NCI-H446 (cell line): ENCODE measurements around the gene ADORA2B.
"Not testable (repeated sequence)": the region's sequence is repeated elsewhere in the genome, so short reads cannot be mapped to it uniquely, and the experiment has no call there.

Source experiments
- DNase-seq, 2 experiments: peaks; one replicate each; lab custom pipeline; 2025; lab: John Stamatoyannopoulos, UW

The ADORA2B gene

DNA sequence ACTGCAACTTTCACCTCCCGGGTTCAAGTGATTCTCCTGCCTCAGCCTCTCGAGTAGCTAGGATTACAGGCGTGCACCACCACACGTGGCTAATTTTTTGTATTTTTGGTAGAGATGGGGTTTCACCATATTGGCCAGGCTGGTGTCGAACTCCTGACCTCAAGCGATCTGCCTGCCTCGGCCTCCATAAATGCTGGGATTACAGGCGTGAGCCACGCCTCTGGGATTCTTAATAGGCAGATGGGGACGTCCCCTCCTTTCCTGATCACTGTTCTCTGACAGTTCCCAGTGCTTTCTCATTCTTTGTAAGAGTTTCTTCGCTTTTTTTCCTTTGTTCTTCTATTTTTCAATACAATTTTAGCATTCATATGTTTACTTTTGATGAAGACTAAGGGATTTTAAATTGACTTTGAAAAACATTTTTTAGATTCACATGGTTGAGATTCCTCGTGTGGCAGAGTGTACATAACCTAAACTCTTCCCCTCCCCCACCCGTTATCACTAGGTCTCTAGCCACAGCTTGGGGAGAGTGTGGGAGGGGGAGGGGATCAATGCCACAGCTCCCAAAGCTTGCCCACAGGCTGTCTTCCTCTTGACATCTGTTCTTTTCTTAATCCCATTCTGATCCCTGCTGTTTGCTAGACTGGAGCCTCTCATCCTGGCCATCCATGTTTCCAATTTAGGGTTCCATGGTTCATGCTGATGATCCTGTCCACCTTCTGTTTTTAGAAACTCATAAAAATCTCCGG lies 11.0 kb downstream of the ADORA2B start:
- no peak for DNase-seq

DNA sequence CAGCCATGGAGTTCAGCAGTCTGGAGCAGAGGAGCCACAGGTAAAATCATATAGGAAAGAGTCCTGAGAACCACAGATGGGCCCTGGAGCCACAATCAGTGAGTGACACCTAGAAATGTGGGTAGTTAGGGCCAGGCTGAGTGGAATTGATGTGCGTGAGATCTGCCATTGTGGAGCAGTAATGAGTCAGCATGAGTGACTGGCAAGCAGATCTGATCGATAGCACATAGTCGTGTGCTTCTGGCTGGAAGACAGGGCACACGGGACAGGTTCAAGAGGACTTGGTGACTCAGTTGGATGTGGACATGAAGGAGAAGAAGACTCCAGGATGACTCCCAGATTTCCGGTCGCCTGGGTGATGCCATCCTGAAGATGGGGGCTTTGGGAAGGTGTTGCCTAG lies 12.3 kb downstream of the ADORA2B start:
- DNase-seq: no peak

DNA sequence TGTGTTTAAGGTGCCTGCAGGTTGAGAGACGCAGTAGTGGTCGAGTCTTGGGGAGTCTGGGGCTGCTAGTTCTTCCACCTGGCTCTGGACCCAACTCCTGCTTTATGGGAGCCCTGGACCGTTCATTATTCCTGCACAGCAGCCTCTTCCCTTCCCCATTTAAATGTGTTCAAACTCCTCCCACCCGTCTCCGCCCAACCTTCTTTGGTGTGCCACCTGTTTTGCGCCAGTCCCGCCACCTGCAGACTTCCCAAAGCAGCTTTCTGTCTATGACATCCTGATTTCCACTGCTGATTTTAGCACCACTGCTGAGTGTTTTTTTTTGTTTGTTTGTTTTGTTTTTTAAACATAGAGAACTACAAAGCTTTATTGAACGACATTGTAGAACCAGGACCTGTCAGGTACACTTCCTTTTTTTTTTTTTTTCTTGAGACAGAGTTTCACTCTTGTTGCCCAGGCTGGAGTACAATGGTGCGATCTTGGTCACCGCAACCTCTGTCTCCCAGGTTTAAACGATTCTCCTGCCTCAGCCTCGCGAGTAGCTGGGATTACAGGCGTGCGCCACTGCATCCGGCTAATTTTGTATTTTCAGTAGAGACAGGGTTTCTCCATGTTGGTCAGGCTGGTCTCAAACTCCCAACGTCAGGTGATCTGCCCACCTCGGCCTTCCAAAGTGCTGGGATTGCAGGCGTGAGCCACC lies 12.8 kb downstream of the ADORA2B start:
- DNase-seq: no peak

DNA sequence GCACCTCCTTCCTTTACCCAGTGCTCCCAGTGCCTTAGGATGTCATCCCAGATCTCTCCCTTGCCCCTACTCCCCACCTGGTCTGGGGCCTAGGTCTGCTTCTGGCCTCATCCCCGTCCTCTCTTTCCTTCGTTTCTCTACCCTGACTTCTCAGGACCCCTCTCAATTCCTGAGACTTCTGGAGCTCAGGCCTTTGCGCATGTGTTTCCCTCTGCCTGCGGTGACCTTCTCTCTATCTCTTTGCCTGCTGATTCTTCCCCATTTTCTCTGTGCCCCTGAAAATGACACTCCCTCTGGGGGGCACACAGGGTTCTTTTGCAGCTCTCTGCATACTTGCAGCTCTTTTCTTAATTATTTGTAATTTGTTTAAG lies 13.5 kb downstream of the ADORA2B start:
- no peak for DNase-seq

DNA sequence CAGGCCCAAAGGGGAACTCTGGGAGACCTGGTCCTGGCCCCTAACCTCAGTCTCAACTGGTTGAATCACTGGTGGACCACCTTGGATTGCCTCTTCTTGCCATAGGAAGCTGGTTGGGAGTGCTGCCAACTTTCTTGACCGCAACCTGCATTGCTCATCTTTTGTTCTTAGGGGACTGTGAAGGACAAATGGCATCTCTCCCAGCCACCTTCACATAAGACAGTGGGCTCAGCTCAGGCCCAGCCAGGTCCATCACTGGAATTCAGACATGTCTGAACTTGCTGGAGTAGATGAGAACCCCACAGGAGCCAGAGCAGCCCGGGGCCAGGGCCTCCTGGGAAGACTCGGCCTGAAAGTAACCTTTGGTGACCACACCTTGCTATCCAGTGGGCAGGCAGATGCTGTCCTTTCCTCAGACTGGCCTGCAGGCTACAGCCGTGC lies 18.8 kb downstream of the ADORA2B start:
- no peak for DNase-seq

DNA sequence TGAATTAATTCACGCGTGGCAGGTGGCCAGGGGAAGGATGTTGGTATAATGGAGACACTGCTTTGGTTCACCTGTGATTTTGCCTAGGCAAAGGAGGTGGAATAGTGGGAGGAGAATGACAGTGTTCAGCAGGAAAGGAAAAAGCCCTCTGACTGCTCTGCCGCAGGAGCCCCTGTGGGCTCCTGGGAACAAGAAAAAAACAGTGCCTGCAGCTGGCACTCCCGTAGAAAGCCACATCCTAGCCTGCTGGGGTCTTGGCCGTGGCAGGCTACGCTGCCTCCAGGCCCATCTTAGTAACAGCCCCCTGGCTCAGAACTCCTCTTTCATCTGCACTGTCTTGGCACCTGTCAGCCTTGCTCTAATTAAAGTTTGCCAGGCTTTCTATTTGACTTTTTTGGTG lies 20.6 kb downstream of the ADORA2B start:
- no peak for DNase-seq

DNA sequence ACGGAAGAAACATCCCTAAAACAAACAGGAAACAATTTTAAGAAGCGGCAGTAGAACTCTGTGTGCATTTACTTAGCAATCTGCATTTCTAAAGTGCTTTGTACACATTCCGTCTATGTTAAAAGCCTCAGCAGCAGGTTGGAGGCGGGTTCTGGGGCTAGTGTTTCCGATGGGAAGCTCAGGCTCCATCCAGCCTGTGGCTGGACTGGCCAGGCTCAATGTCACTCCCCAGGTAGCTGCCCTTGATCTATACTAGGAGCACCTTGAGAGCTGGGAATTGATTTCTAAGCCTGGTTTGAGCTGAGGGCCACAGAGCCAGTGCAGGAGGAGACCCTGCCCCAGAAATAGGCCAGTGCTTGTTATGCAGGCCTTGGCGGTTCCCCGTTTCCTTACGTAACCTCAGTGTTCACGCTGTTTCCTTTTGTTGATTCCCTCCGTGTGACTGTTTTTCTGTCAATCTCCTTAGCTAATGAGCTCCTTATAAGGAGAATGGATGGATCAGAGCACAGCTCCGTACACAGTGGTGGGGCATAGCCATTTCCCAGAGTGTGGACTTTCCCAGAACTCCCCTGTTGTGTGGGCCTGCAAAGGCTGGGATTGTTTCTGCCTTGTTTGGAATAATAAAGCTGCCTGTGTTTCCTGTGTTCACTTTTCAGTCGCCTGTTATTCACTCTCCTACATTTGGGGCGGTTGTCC lies 21.4 kb downstream of the ADORA2B start:
- no peak for DNase-seq

DNA sequence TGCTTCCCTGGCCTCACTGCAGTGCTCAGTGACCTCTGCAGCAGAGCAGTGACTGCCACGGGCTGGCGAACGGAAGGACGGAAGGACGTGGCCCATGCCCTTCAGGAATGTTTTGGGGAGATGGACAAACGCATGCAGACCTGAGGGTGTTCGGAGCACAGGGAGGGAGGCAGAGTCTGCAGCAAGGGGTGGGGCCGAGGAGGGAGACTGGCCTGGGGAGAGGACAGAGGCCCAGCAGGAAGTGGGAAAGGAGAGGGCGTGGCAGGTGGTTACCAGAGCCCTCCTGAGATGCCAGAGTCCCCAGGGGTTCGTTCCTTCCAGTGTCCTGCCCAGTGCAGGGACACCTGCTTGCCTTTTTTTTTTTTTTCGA lies 21.9 kb downstream of the ADORA2B start:
- DNase-seq: no peak

DNA sequence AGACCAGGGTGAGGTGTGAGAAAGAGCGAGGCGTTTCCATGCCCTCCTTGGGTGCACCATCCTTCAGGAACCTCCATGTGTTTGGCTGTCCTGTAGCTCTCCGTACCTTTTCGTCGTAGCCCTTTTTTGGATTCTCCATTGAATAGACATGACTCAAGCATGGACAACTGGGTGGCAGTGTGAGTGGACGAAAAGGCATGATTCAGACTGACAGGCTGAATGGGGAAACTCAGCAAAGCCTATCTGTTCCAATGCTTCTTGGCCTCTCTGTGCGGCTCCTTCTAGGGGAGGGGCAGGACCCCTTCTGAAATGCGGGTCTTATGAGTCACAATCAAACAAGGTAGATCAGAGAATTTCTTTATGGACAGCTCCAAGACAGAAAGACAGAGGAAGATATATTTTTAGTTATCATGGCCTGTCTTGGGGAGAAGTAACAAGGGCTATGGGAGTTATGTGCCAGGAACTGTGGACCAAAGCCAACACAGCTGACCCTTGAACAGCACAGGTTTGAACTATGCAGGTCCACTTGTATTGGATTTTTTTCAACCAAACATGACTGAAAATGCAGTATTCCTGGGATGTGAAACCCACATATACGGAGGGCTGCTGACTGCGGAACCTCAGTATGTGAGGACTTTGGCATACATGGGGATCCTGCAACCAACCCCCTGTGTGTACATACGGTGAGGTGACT lies 22.9 kb downstream of the ADORA2B start:
- DNase-seq: no peak

DNA sequence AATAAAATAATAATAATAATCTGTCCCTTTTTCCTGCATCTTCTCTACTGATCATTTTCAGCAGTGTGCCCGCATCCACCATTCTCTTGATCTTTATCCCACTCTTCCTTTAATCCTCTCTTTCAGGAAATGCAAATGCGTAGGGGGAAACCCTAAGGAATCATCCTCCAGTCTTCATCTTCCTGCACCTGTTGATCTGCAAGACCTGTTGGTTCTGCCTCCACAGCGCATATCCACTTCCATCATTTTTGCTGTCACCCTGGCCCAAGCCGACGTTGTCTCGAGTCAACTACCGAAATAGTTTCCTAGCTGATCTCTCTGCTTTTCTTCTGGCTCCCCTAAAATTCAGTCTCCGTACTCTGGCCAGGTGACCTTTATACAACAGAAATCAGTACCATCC lies 24.5 kb downstream of the ADORA2B start:
- no peak for DNase-seq

DNA sequence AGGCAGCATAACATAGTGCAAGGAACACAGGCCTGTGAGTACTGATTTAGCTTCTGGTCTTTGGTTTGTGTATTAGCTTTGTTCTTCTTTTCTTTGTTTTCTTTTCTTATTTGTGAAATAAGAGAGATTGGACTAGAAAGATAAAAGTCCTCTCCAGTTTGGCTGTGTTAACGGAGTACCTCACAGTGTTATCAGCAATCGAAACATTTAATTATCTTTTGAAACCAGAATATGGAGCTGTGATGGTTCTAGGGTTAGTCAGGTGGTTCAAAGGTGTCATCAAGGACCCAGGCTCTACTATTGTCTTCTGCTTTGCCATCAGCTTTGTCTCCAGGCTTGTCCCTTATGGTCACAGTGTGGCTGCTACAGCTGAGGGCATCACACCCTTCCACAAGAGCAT lies 25.6 kb downstream of the ADORA2B start:
- no peak for DNase-seq

DNA sequence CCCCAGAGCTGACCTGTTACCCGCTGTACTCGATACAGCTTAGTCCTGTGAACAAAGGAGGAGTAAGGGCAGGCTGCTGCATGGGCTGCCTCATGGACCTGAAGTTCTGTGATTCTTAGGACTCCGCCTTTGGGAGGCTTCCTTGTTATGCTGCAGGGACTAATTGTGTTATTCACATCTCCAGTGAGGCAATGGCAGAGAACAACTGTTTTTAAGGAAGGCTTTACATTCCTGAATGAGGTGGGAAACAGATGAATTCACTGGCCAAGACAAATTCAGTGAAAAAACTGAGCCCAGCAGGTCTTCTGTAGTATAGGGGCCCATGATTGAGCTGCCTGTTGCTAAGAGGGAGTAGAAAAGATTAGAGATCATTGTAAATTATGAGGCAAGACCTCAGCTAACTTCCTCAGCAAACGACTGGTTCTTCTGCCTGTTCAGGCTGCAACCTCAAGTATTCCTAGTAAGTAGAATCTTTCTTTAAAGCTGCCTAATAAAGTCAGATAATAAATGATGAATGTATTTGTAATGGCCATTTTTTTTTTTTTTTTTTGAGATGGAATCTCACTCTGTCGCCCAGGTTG lies 26.3 kb downstream of the ADORA2B start:
- DNase-seq: no peak

DNA sequence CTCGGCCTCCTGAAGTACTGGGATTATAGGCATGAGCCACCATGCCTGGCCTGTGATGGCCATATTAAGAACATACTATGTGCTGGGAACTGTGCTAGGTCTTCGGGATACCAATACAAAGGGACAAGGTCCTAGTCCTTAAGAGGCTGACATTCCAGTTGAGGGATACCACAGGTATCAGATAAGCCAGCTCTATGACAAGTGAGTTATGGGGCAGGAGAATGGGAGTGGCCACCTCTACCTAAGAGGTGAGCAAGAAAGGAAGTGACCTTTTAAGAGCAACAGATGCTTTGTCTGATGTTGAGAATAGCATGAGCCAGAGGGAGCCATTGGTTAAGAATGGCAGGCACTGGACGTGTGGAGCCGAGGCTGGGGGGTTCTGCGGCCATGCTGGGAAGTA lies 27.0 kb downstream of the ADORA2B start:
- no peak for DNase-seq

DNA sequence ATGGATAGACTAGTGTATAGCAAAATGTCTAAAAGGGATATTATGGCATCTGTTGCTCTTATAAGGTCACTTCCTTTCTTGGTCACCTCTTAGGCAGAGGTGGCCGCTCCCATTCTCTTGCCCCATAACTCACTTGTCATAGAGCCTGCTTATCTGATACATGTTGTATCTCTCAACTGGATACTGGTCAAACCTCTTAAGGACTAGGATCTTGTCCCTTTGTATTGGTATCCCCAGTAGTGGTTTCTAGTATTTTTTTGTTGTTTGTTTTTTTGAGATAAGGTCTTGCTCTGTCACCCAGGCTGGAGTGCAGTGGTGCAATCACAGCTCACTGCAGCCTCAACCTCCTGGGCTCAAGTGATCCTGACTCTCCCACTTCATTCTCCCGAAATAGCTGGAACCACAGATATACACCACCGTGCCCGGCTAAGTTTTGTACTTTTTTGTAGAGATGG lies 27.6 kb downstream of the ADORA2B start:
- DNase-seq: no peak

DNA sequence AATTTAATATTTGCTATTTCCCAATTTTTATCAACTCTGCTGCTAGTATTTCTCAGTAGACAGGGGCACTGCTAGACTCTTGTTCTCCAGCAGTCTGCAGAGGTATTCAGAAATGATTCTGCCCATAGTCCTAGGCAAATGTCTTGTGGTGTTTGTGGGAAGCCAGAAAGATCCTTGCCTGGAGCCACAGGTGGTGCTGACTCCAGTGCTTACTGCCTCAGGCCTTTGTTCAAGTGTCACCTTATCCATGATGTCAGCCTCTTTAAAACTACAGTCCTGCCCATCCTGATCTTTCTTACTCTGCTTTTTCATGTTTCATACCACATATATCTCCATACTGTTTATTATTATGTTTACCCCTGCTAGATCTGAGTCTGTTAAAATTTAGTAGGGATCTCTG lies 28.1 kb downstream of the ADORA2B start:
- DNase-seq: no peak

DNA sequence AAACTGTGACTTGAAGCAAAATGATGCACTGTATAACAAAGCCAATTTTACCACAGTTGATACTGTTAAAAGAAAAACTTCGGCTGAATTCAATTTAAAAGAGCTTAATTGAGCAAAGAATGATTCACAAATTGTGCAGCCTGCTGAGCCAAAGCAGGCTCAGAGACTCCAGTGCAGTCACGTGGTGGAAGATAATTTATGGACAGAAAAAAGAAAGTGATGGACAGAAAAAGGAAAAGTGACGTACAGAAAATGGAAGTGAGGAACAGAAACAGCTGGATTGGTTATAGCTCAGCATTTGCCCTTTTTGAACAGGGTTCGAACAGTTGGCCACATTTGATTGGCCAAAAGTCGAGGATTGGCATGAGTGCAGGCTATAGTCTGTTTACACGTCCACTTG lies 28.9 kb downstream of the ADORA2B start:
- DNase-seq: no peak

DNA sequence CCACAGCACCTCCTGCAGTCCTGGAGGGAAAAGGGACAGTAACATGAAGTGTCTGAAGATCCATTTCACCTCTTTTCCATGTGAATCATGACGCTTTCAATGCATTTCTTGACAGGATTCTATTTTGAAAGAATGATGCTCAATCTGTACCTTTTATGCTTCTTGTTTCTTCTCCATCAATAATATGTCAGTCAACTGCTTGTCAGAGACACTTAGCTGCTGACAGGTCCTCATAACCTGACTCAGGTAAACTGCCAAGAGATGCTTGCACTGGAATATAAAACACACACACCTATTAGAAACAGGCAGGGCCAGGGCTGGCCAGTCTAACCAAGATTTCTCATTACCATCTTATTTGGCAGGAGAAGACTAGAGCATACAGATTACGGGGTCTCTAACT lies 33.0 kb downstream of the ADORA2B start:
- no peak for DNase-seq

DNA sequence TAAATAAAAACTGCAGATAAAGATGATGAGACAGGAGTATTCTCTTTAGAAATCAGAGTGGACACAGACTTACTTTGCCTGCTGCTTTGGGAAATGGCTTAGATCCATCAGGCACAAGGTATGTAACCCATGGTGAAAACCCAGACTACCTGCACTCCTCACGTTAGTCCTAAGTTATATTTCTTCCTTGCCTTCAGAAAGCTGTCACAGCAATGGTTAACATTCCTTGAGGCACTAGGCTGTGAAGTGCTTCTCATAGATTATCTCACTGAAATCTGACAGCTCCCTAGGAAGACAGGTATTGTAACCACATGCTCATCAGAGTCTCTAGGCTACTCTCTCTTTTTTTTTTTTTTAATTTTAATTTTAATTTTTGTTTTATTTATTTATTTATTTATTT lies 33.7 kb downstream of the ADORA2B start:
- DNase-seq: no peak

DNA sequence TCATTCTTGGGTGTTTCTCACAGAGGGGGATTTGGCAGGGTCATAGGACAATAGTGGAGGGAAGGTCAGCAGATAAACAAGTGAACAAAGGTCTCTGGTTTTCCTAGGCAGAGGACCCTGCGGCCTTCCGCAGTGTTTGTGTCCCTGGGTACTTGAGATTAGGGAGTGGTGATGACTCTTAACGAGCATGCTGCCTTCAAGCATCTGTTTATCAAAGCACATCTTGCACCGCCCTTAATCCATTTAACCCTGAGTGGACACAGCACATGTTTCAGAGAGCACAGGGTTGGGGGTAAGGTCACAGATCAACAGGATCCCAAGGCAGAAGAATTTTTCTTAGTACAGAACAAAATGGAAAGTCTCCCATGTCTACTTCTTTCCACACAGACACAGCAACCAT lies 34.1 kb downstream of the ADORA2B start:
- not testable (repeated sequence) for DNase-seq

DNA sequence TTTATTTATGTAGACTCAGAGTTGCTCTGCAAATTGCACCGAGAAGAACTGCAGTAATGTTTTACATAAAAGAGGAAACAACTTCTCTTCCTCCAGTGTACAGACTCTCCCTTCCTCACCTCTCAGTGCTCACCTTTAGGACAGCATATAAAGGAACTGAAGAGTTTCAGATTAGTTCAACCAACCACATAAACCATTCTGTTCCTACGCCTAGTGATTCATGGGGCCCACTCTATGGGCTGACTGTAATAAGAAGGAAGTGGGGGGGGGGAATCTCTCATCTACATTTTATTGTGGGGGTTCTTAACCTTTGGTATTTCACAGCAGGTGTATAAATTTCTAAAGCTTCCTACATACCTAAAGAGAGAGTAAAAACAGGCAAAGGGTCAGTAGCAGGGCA lies 36.3 kb downstream of the ADORA2B start:
- no peak for DNase-seq

DNA sequence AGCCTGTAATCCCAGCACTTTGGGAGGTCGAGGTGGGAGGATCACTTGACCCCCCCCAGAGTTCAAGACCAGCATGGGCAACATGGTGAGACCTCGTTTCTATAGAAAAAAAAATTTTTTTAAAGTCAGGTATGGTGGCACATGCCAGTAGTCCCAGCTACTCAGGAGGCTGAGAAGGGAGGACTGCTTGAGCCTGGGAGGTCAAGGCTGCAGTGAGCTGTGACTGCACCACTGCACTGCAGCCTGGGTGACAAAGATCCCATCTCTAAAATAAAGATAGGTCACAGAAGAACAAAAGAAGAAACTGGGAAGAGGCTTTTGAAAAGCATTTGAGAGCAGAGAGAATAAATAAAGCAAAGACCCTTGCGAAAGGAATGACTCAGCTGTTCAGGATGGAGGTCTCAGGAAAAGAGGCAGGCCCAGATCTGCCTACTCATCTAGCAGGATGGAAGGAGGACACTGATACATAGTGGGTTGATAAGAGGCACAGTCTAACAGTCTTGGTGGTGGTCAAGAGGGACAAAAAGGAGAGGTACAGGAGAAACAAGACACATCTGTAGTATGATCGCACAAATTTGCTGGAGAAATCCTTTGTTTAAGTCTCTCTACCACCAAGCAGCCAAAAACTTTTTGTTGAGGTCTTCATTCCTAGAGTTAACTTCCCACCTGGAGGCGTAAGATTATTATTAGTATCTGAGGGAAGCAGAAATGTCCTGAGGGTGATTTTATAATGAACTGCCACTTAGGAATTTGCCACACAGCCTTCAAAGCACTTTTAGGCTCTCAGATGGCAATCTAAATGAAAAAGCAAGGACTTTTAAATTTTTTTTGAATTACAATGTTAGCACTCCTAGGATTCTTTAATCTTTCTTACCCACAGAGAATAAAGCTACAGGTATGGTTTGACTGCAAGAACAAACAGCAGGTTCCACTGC lies 37.0 kb downstream of the ADORA2B start:
- DNase-seq: no peak
